T-helper 2 cell treated with Interferon-gamma antibody and Interleukin-4, amounts not matched to agents 100 ng/mL and 5 ng/mL, for 36 hours (primary cell): ENCODE data around the gene TSPEAR. TPM values are rescaled to one million over a fixed set of nuclear protein-coding genes. Genes with fewer than 3 reads are reported as not detected.

ENCODE experiments used
- intact Hi-C: fragments of 100-400 bp; cut with micrococcal nuclease; formaldehyde crosslinking; loops from one replicate; pipeline ENCODE4 v1.15.1; 2023
- total RNA-seq: library from RNA; stranded (reverse); gene quantifications from 2 replicates; pipeline ENCODE4 v1.2.3, GENCODE V29; 2022

Gene TSPEAR
- total RNA-seq, 1 donor from 2014 or later = not detected

DNA sequence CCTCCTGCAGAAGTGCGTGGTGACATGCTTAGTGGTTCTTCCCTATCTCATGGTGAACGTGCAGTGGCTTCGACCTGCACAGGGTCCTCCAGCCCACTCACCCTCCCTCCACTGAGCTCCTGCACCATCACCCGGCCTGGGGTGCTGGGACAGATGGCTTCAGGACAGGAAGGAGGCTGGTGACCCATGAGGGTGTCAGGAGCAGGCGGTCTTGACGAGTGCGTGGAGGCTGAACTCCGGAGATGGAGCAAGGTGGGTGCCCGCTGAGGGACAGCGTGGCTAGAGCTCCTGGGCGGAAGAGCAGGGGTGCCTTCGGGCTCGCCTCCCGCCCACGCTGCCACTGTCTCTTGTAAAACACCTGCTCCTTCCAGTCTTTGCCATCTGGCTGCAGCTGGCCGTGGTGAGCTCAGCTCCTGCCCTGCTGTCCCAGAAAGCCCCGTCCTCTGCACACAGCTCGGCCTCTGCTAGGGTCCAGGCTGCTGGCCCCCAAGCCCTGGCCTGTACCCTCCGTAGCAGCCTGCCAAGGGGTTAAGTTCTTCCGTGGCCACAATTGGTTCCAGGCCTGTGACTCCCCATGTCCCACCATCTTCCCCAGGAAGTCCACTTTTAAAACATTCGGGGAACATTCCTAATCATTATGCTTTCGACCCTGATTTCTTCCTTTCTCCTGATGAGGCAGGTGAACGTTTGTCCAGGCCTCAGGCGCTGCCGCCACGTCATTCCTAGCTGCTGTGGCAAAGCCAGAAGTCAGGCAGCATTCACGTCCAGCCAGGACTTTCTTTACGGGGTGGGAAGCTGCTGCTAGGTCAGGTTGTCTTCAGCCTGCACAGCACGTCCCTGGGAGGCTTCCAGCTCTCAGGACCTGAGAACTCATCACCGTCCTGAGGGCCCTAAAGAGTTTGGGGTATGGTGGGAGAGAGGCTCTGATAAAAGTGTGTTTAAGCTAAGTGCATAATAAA lies 179.5 kb downstream of the TSPEAR start:
- intact Hi-C loops = no loop called here

DNA sequence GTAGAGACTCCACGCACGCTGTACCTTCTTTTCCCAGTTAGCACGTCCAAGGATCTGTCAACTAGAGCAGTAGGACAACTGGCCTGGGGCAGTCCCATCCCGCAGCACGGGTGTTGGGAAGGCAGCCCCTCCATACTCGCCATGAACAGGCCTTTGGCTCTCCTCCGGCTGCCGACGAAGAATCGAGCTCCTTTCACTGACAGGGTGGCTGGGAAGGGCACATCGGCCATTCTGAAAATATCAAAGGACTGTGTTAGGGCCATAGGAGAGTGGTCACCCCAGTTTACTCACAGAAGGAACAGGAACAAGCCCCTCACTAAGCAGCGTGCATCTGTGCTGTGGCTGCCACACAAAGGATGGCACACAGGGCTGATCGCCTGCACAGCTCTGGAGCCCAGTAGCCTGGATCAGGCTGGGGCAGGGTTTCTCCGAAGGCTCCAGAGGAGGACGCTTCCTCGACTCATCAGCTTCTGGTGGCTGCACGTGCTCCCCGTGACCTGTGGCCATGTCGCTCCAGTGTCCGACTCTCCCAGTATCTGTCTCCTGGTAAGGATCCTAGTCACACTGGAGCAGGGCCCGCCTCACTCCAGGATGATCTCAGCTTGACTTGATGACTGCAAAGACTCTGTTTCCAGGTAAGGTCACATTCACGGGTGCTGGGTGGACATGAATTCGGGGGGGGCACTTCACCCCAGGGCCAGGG lies 180.3 kb downstream of the TSPEAR start:
- intact Hi-C loops = no loop called here

DNA sequence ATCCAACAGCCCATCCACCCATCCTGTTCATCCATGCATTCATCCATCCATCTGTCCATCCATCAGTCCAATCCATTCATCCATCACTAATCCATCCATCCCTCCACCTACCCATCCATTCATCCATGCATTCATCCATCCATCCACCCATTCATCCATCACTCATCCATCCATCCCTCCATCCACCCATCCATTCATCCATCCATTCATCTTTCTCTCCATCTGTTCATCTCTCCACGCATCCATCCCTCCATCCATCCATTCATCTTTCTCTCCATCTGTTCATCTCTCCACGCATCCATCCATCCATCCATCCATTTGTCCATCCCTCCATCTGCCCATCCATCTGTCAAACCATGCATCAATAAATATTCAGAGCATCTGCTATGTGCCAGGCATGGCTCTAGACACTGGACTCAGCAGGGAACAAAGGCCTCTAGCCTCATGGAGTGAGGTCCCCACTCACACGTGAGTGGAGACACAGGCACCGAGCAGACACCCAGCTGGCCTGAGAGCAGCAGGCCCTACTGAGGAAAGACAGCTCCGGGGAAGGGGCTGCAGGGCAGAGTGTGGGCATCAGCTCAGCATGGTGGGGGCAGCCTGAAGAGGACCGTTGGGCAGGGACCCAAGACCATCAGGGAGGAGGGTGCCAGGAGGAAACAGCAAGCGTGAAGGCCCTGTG lies 181.0 kb downstream of the TSPEAR start:
- intact Hi-C loops = no loop called here

DNA sequence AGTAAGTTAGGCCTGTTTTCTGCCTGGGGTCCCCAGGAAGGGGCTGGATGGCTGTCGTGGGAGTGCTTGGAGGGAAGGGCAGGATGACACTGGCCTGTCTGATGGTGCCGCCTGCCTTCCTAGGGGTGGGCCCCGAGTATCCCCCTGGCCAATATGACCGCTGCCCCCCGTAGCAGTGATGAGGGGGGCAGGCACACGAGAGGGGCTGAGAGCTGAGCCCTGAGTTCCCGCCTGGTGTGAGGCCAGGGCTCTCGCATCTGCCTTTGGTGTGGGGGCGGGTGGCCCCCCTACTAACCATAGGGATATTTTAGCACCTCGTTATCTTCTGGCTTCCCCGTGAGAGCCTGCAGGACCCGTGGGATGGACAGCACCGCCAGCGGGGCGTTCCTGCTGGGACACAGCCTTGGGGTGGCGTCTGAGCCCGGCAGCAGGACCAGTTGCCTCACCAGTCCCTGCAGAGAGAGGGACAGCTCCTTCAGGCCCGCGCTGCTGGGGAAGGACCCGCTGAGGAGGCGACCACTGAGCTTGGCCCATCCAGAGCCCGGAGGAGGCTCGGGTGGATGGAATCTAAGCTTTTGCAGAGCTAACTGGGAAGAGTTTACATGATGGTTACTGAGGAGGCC lies 181.8 kb downstream of the TSPEAR start:
- intact Hi-C loops = no loop called here

DNA sequence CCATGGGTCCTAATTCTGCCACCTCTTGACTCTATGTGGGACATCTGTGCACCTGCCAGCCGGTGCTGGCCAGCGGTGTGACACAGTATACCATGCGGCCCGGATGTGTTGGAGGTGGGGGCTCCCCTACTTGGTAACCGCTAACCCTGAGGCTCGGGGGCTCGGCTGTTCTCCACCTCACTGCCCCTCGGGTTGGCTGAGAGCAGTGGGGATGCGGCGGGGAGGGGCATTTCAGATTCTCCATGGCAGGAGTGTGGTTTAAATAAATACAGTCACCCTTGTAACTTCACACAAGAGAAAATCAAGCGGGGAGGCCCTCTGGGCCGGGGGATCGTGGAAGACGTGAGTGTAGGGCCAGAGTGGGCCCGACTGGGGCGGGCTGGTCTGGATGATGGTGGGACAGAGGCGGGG lies 182.4 kb downstream of the TSPEAR start:
- intact Hi-C loops = no loop called here

DNA sequence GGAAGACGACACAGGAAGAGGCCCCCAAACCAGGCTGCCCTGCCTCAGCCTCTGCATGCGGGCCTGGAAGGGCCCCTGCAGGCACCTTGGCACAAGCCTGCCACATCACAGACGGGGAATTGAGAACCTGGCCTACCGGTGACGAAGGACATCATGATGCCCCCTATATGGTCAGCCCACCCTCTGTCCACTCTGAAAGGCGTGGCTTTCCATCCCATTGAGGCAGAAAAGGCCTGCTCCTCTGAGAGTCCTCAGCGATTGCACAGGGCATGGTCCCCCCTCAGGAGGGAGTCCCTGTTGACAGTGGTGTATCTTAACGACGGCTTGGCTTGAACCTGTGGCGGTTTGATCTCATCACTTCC lies 182.8 kb downstream of the TSPEAR start:
- intact Hi-C loops = no loop called here

DNA sequence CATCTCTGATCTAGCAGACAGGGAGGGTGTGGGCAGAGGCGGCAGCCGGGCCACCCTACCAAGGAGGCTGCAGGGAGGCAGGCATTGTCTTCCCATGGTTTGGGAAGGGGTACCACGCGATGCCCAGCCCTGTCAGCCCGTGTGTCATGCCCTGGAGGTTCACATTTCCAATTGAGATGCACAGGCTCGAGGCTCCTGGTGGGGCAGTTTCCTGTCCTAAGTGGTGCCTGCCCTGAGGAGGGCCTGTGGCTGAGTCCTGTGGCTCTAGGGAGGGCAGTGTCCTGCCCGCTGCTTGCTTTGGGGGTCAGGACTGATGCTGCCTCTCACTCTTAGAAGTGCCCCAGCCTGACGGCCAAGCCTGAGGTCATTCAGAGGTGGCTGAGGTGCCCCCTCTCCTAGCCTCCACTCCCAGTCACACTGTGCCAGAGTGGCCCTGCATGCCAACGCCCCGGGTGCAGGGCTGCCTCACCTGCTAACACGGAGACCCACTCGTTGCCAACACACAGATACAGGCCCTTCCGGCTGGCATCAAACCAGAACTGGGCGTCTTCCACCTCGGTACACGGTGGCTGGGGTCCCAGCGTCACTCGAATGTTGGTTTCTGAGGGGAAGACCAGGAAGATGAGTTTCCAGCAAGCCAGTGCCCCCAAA lies 183.3 kb downstream of the TSPEAR start:
- intact Hi-C loops = no loop called here

DNA sequence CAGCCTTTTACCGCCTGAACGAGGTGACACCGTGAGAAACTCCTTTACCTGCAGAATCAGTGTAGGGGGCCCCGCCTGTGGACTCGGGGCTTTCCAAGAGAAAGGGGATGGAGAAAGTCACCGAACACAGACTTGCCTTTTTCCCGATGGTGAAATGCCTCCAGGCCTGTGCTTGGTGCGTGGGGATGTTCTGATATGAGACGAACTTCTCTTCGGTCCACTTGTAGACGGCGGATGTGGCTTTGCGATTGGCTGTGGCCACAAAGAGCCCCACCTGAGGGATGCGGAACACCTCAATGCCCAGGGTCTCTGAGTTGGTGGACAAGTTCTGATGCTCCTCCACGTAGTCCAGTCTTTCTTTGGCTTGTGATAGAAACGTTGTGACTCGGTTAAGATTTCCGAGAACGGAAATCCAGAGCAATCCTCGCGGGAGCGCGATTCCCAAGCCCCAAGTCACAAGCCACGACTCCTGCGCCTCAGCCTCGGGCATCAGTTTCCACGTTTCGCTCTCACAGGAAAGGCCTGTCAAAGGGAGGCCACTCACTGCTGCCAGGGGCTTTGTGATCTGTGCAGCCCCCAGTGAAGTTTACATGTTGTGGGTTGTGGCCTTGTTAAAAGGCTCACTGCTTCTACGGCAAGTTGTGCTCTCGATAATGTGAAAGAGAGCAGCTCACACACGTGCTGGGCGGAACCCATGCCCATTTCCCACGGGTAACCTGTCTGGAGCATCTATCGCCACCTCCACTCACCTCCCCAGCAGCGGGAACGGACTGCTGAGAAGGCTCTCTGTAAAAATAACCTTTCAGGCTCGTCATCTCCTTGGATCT lies 184.0 kb downstream of the TSPEAR start:
- intact Hi-C loops = no loop called here

DNA sequence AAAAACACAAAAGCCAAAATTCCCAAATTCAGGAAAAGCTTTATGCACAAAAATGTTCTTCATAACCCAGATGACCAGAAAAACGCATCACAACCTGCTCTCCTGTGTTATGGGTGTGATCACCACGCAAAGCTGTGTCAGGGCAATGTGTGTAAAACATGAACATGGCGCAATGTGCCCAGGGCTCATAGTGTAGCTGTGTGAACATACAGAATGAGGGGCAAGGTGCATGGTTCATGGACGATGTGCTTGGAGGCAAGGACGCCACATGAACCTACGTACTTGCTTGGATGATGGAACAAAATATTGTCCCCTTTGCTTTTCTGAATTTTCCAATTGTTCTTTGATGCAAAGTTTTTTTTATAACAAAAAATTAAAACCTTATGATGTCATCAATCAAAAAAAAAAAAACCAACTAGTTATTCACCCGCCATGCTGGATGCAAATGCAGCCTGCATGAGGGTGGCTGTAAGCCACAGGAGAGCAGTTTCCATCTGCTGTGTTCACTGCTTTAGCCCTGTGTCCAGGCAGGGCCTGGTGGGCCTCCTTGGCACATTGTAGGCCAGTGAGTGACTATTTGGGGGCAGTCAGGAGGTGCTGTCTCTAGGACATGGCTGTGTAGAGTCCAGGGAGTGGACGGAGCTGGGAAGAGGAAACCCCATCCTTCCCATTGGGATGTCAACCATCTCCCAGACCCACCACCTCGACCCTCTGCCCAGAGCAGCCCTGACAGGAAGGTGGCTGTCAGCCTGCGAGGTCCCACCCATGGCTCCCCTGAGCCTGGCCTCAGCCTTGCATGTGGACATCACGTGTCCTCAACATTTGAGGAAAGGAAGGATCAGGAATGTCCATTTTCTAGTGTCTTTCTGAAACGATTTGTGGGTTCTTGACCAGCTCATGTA lies 185.0 kb downstream of the TSPEAR start:
- intact Hi-C loops = no loop called here

DNA sequence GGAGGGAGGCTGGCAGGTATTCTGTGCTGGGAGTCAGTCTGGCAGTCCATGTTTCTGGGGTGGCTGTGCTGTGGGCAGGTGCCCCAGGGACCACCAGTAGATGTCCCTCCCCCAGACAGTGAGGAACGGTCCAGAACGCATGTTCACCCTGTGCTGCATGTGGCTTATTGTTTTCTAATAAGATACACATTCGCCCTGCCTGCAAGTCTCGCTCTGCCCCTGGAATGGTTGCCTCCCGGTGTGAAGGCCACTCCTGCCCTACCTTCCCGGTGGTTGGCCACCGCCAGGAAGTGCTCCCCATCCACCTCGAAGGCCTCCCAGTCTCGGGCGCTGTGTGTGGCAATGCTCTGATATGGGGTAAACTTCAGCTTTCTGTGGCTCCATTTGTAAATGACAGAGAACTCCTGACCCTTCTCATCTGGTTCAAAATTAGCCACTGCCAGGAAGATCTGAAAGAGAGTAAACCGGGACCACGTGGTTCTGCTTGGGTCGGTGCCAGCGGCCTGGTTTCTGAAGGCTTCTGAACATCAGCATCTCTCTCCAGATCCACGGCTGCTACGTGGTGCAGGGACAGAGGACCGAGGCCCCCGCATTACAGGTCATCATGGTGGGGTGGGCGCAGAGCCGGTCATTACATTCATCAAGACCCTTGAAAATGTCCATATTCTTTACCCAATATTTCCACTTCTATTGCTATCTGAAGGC lies 185.8 kb downstream of the TSPEAR start:
- intact Hi-C loops = no loop called here

DNA sequence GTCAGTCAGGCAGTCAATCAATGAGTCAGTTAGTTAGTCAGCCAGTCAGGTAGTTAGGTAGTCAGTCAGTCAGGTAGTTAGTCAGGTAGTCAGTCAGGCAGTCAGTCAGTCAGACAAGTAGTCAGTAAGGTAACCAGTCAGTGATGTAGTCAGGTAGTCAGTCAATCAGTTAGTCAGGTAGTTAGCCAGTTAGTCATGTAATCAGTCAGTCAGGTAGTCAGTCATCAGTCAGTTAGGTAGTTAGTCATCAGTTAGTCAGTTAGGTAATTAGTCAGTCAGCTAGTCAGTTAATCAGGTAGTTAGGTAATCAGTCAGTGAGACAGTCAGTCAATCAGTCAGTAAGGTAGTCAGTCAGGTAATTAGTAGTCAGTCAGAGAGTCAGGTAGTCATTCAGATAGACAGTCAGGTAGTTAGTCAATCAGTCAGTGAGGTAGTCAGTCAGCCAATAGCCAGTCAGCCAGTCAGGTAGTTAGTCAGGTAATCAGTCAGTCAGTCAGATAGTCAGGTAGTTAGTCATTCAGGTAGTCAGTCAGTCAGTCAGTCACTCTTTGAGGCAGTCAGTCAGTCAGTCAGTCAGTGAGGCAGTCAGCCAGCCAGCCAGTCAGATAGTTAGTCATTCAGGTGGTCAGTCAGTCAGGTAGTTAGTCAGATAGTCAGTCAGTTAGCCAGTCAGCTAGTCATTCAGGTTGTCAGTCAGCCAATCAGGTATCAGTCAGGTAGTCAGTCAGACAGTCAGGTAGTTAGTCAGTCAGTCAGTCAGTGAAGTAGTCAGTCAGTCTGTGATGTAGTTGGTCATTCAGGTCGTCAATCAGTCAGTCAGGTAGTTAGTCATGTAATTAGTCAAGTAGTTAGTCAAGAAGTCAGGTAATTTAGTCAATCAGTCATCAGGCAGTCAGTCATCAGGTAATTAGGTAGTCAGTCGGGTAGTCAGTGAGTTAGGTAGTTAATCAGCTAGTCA lies 186.7 kb downstream of the TSPEAR start:
- intact Hi-C loops = no loop called here

DNA sequence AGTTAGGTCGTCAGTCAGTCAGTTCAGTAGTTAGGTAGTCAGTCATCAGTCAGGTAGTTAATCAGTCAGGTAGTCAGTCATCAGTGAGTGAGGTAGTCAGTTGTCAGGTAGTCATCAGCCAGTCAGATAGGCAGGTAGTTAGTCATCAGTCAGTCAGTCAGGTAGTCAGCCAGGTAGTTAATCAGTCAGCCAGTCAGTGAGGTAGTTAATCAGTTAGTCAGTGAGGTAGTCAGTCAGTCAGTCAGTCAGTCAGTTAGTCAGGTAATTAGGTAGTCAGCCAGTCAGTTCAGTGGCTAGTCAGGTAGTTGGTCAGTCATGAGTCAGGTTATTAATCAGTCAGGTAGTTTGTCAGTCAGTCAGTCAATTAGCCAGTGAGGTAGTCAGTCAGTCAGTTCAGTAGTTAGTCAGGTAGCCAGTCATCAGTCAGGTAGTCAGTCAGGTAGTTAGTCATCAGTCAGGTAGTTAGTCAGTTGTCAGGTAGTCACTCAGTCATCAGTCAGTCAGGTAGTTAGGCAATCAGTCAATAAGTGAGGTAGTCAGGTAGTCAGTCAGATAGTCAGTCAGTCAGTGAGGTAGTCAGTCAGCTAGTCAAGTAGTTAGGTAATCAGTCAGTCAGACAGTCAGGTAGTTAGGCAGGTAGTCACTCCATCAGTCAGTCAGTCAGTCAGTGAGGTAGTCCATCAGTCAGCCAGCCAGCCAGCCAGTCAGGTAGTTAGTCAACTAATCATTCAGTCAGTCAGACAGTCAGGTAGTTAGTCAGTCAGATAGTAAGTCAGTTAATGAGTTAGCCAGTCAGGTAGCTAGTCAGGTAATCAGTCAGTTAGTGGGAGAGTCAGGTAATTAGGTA lies 187.6 kb downstream of the TSPEAR start:
- intact Hi-C loops = no loop called here

DNA sequence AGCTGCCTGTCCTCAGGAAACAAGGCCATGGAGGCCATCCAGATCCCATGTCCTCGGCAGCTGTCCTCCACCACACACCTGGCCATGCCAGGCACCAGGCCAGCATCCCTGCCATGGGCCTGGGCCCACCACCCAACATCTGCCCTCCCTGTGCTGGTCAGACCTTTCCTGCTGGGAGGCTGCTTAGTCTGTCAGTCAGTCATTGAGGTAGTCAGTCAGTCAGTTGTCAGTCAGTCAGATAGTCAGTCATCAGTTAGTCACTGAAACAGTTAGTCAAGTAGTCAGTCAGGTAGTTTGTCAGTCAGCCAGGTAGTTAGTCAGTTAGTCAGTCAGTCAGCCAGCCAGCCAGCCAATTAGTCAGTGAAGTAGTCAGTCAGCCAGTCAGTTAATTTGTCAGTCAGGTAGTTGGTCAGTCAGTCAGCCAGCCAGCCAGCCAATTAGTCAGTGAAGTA lies 188.6 kb downstream of the TSPEAR start:
- intact Hi-C loops = no loop called here

DNA sequence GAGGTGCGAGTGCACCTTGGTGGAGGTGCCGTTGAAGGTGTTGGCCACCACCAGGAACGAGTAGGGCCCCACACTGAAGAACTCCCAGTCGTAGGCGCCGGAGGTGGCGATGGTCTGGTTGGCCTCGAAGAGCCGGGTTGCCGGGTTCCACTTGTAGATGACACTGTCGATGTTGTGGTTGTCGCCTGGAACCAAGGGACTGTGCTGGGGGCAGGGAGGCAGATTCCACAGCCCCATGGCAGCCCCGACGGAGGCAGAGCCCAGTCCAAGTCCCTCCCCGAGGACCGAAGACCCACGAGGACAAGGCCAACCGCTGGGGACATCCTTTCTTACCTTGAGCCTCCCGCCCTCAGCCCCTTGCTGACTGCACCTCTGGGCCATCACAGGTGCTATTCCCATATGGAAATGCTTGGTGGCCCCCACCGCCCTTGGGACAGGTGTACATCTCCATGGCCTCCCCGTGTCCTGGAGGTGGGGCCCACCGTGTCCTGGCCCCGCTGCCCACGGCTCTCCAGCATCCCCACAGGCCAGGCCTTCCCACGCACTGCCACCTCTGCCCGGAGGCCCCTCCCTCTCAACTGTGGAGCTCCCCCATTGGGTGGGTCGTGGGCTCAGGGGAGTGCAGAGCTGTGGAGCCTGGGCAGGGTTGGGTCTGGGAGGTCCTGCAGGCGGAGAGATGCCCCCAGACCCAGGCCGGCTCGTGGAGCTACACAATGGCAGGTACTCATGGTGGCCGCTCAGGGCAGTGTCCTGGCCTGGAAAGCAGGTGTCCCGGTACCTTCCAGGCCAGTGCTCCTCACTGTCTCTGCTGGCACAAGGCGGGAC lies 189.2 kb downstream of the TSPEAR start:
- intact Hi-C loops = no loop called here

DNA sequence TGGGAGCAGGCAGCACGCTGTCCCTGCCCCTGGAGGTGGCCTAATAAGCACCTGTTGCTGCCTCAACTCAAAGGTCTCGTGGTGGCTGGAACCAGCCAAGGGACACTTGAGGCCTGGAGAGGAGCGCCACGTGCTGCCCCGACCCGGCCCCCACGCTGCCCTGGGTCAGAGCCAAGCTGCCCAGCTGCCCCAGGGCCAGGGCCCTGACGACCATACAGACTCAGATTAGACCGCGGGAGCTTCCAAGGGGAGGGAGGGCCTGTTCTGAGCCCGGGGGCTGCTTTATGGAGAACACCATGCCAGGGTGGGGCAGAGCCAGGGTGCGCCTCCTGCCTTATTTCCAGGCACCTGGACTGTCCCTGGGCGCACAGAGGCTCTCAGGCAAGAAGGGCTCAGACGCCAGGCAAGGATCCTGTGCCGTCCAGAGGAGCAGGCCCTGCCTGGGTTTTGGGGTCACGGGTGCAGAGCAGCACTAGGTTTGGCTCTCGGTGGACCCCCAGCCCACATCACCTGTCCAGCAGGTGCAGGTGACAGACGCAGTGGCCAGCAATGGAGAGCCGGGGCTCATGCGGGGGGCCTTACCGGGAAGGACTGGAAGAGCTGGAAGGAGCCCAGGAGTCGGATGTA lies 190.0 kb downstream of the TSPEAR start:
- intact Hi-C loops = no loop called here
